H9 (cell line): ENCODE data around the gene MYH7. TPM values are rescaled to one million over a fixed set of nuclear protein-coding genes. Genes with fewer than 3 reads are reported as not detected.

ENCODE experiments used
- DNase-seq: peaks from one replicate; pipeline ENCODE4 v3.0.0-alpha.2; 2017
- H2AFZ ChIP-seq: one replicate; pipeline ENCODE4 v1.6.1; 2013; ENCODE audit warnings: mild to moderate bottlenecking, low read length, control low read depth, moderate library complexity
- H2AK5ac ChIP-seq: 2 replicates; pipeline ENCODE4 v1.6.1; 2013; ENCODE audit warnings: low read length, control low read depth, mixed read lengths; ENCODE audit not compliant: insufficient read length
- H2BK120ac ChIP-seq: one replicate; pipeline ENCODE4 v1.6.1; 2013; ENCODE audit warnings: low read depth, mild to moderate bottlenecking, low read length, control low read depth, inconsistent platforms; ENCODE audit not compliant: poor library complexity, severe bottlenecking
- H2BK12ac ChIP-seq: 2 replicates; pipeline ENCODE4 v1.6.1; 2013; ENCODE audit warnings: low read length, control low read depth, mixed read lengths, low read depth; ENCODE audit not compliant: insufficient read length
- H2BK15ac ChIP-seq: 2 replicates; pipeline ENCODE4 v1.6.1; 2013; ENCODE audit warnings: low read depth, low read length, control low read depth
- H2BK20ac ChIP-seq: one replicate; pipeline ENCODE4 v1.6.1; 2013; ENCODE audit warnings: low read depth, mild to moderate bottlenecking, low read length, control low read depth, inconsistent platforms; ENCODE audit not compliant: poor library complexity, severe bottlenecking
- H2BK5ac ChIP-seq: 2 replicates; pipeline ENCODE4 v1.6.1; 2013; ENCODE audit warnings: low read length, control low read depth, mixed read lengths; ENCODE audit not compliant: insufficient read length
- H3K14ac ChIP-seq: 2 replicates; pipeline ENCODE4 v1.6.1; 2013; ENCODE audit warnings: low read length, control low read depth; ENCODE audit not compliant: insufficient read depth
- H3K18ac ChIP-seq: 2 replicates; pipeline ENCODE4 v1.6.1; 2013; ENCODE audit warnings: low read depth, mild to moderate bottlenecking, mixed read lengths, low read length, control low read depth; ENCODE audit not compliant: insufficient read length
- H3K23ac ChIP-seq: 2 replicates; pipeline ENCODE4 v1.6.1; 2013; ENCODE audit warnings: low read length, control low read depth, mixed read lengths, low read depth; ENCODE audit not compliant: insufficient read length
- H3K23me2 ChIP-seq: 2 replicates; pipeline ENCODE4 v1.6.1; 2013; ENCODE audit warnings: low read depth, mild to moderate bottlenecking, mixed read lengths, low read length, control low read depth; ENCODE audit not compliant: insufficient read length, poor library complexity, severe bottlenecking
- H3K27ac ChIP-seq: 2 replicates; pipeline ENCODE4 v1.5.1; 2013; ENCODE audit warnings: low read length, control low read depth, mixed read lengths, low read depth; ENCODE audit not compliant: insufficient read length
- H3K27me3 ChIP-seq: 2 replicates; pipeline ENCODE4 v1.6.1; 2013; ENCODE audit warnings: low read length, control low read depth, inconsistent platforms; ENCODE audit not compliant: insufficient read depth
- H3K4ac ChIP-seq: 2 replicates; pipeline ENCODE4 v1.6.1; 2013; ENCODE audit warnings: low read depth, mild to moderate bottlenecking, control low read depth, inconsistent platforms, low read length, moderate library complexity
- H3K4me1 ChIP-seq: 2 replicates; pipeline ENCODE4 v1.6.1; 2013; ENCODE audit warnings: low read length, control low read depth, inconsistent platforms; ENCODE audit not compliant: insufficient read depth
- H3K4me2 ChIP-seq: 2 replicates; pipeline ENCODE4 v1.6.1; 2013; ENCODE audit warnings: low read length, control low read depth, mixed read lengths; ENCODE audit not compliant: insufficient read length, insufficient read depth
- H3K56ac ChIP-seq: 2 replicates; pipeline ENCODE4 v1.6.1; 2013; ENCODE audit warnings: low read depth, mild to moderate bottlenecking, mixed read lengths, low read length, control low read depth; ENCODE audit not compliant: insufficient read length
- H3K79me1 ChIP-seq: 2 replicates; pipeline ENCODE4 v1.6.1; 2013; ENCODE audit warnings: low read depth, mild to moderate bottlenecking, moderate library complexity, low read length, control low read depth, inconsistent platforms; ENCODE audit not compliant: insufficient read depth, poor library complexity, severe bottlenecking
- H3K79me2 ChIP-seq: 2 replicates; pipeline ENCODE4 v1.6.1; 2013; ENCODE audit warnings: low read length, control low read depth, inconsistent platforms; ENCODE audit not compliant: insufficient read depth
- H3K9ac ChIP-seq: 2 replicates; pipeline ENCODE4 v1.6.1; 2013; ENCODE audit warnings: low read length, control low read depth, mixed read lengths; ENCODE audit not compliant: insufficient read length; ENCODE audit errors: extremely low read depth
- H3K9me3 ChIP-seq: one replicate; pipeline ENCODE4 v1.6.1; 2013; ENCODE audit warnings: low read depth, low read length, inconsistent platforms; ENCODE audit not compliant: control insufficient read depth
- H3T11ph ChIP-seq: one replicate; pipeline ENCODE4 v1.6.1; 2013; ENCODE audit warnings: mild to moderate bottlenecking, low read length, control low read depth, inconsistent platforms
- H4K20me1 ChIP-seq: one replicate; pipeline ENCODE4 v1.6.1; 2013; ENCODE audit not compliant: control insufficient read depth, insufficient read length, insufficient read depth
- H4K5ac ChIP-seq: 2 replicates; pipeline ENCODE4 v1.6.1; 2013; ENCODE audit warnings: low read depth, mild to moderate bottlenecking, mixed read lengths, low read length, control low read depth; ENCODE audit not compliant: insufficient read length
- H4K8ac ChIP-seq: replicated peaks from 2 replicates; pipeline ENCODE4 v1.6.1; 2013; ENCODE audit warnings: low read length, control low read depth, mixed read lengths, low read depth; ENCODE audit not compliant: insufficient read length
- H4K91ac ChIP-seq: 2 replicates; pipeline ENCODE4 v1.6.1; 2013; ENCODE audit warnings: low read depth, mild to moderate bottlenecking, moderate library complexity, mixed read lengths, low read length, control low read depth; ENCODE audit not compliant: insufficient read length
- H3K27ac Mint-ChIP-seq, 3 experiments: 2 replicates in 2 of 3; 3 replicates in 1 of 3; pipeline ENCODE4 v1.8.0; 2020 to 2021; ENCODE audit warnings: mixed read lengths in 3 of 3, mild to moderate bottlenecking in 1 of 3, moderate library complexity in 1 of 3
- H3K27me3 Mint-ChIP-seq: 2 replicates; pipeline ENCODE4 v1.8.0; 2021; ENCODE audit warnings: low read depth, mild to moderate bottlenecking, moderate library complexity, mixed read lengths
- H3K36me3 Mint-ChIP-seq, 3 experiments: 2 replicates in 2 of 3; 3 replicates in 1 of 3; pipeline ENCODE4 v1.8.0; 2020 to 2021; ENCODE audit warnings: low read depth in 3 of 3, mixed read lengths in 3 of 3; ENCODE audit not compliant: insufficient read depth in 1 of 3
- H3K4me1 Mint-ChIP-seq, 2 experiments: 2 replicates each; pipeline ENCODE4 v1.8.0; 2020; ENCODE audit warnings: mixed read lengths in 2 of 2
- H3K4me3 Mint-ChIP-seq, 2 experiments: 2 replicates in 1 of 2; 3 replicates in 1 of 2; pipeline ENCODE4 v1.8.0; 2020 to 2021; ENCODE audit warnings: mild to moderate bottlenecking in 2 of 2, mixed read lengths in 2 of 2, moderate library complexity in 1 of 2
- H3K9me3 Mint-ChIP-seq, 2 experiments: 2 replicates in 1 of 2; 3 replicates in 1 of 2; pipeline ENCODE4 v1.8.0; 2020; ENCODE audit warnings: mild to moderate bottlenecking in 2 of 2, mixed read lengths in 2 of 2, moderate library complexity in 1 of 2
- WGBS: extraction: QIAGEN DNeasy Blood & Tissue Kit; methylation state at CpG from one replicate; pipeline ENCODE4 v1.1.7; 2013; ENCODE audit warnings: missing lambda C conversion rate, low lambda C conversion rate, mixed read lengths; ENCODE audit not compliant: insufficient read length; ENCODE audit errors: extremely low coverage; 5-methylcytosine and 5-hydroxymethylcytosine counted together
- total RNA-seq: library from RNA; stranded (reverse); gene quantifications from 2 replicates; pipeline ENCODE4 v1.2.1, GENCODE V29; 2021
- TF ChIP-seq, protein P1 (sequence below): fragments of 200-600 bp; sonication (generic); conservative IDR thresholded peaks from 3 replicates; pipeline ENCODE4 v1.8.0; 2021; ENCODE audit warnings: antibody characterized with exemption, mild to moderate bottlenecking

Gene MYH7
- total RNA-seq, 1 experiment from 2014 or later: not detected

DNA sequence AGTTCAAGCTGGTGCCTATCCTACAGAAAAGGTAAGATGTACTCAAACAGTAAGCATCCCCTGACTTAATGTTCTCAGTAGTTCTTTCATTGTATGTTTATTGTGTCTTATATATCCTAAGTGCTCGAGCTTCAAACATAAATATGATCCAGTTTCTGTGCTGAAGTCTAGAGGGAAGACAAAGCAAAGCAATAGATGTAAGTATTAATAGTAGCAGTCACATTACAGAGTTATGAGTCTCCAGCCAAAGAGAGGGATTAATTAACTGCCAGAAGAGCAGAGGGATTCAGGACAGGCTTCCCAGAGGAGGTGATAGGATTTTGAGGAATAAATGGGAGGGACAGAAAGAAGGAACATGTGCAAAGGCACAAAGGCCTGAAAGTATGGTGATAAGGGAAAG lies 35.5 kb upstream of the MYH7 start:
- H2BK5ac ChIP-seq: no peak overlapping the region
- H3K9me3 Mint-ChIP-seq: no peaks in the 10 kb centered on the region
- H2AK5ac ChIP-seq: no peak overlapping the region
- WGBS: no CpG with 5 or more reads among the region's 1 CpG
- H2BK15ac ChIP-seq: no peak overlapping the region
- peaks cover 0 to 4% of the 10 kb centered on the region in 2 experiments; a peak in 2 of 4 replicates for H3K4me1 Mint-ChIP-seq
- no peak overlapping the region for H4K5ac ChIP-seq
- H3K27me3 ChIP-seq: no peaks in the 10 kb centered on the region
- H3K4me3 Mint-ChIP-seq: no peak overlapping the region; a peak in 2 of 5 replicates
- H3K79me2 ChIP-seq: peaks cover 3% of the 10 kb centered on the region; the same call in 1 of the 2 replicates
- TF ChIP-seq, protein P1, sequence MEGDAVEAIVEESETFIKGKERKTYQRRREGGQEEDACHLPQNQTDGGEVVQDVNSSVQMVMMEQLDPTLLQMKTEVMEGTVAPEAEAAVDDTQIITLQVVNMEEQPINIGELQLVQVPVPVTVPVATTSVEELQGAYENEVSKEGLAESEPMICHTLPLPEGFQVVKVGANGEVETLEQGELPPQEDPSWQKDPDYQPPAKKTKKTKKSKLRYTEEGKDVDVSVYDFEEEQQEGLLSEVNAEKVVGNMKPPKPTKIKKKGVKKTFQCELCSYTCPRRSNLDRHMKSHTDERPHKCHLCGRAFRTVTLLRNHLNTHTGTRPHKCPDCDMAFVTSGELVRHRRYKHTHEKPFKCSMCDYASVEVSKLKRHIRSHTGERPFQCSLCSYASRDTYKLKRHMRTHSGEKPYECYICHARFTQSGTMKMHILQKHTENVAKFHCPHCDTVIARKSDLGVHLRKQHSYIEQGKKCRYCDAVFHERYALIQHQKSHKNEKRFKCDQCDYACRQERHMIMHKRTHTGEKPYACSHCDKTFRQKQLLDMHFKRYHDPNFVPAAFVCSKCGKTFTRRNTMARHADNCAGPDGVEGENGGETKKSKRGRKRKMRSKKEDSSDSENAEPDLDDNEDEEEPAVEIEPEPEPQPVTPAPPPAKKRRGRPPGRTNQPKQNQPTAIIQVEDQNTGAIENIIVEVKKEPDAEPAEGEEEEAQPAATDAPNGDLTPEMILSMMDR: no peak
- H3K36me3 Mint-ChIP-seq: peaks cover 20 to 51% (median 47%) of the 10 kb centered on the region in 3 experiments; a peak in 6 of 7 replicates
- H2BK20ac ChIP-seq: no peak overlapping the region
- peaks cover 3% of the 10 kb centered on the region for H3K27me3 Mint-ChIP-seq
- no peak overlapping the region for H2BK12ac ChIP-seq
- no peak overlapping the region for H3T11ph ChIP-seq
- no peak overlapping the region for H4K91ac ChIP-seq
- no peaks in the 10 kb centered on the region for H4K20me1 ChIP-seq
- no peak overlapping the region for H3K14ac ChIP-seq
- H3K27ac Mint-ChIP-seq: no peak overlapping the region
- no peak overlapping the region for H3K9ac ChIP-seq
- H3K27ac ChIP-seq: no peak overlapping the region
- H2BK120ac ChIP-seq: no peak overlapping the region
- no peaks in the 10 kb centered on the region for H3K4me1 ChIP-seq
- H4K8ac ChIP-seq: no peak overlapping the region
- H3K18ac ChIP-seq: no peak overlapping the region
- H3K23me2 ChIP-seq: peaks cover 3% of the 10 kb centered on the region
- DNase-seq: no peak
- no peak overlapping the region for H3K56ac ChIP-seq
- no peak overlapping the region for H2AFZ ChIP-seq
- no peak overlapping the region for H3K23ac ChIP-seq
- H3K4me2 ChIP-seq: no peak overlapping the region
- no peak overlapping the region for H3K4ac ChIP-seq
- no peaks in the 10 kb centered on the region for H3K9me3 ChIP-seq
- no peaks in the 10 kb centered on the region for H3K79me1 ChIP-seq
